H9 (cell line): Measurements from ENCODE around the gene DCC. TPM values are rescaled to one million over a fixed set of nuclear protein-coding genes. Genes with fewer than 3 reads are reported as not detected.

ENCODE experiments used
- DNase-seq: peaks from one replicate; pipeline ENCODE4 v3.0.0-alpha.2; 2017
- H2AFZ ChIP-seq: one replicate; pipeline ENCODE4 v1.6.1; 2013; ENCODE audit warnings: mild to moderate bottlenecking, low read length, control low read depth, moderate library complexity
- H2AK5ac ChIP-seq: 2 replicates; pipeline ENCODE4 v1.6.1; 2013; ENCODE audit warnings: low read length, control low read depth, mixed read lengths; ENCODE audit not compliant: insufficient read length
- H2BK120ac ChIP-seq: one replicate; pipeline ENCODE4 v1.6.1; 2013; ENCODE audit warnings: low read depth, mild to moderate bottlenecking, low read length, control low read depth, inconsistent platforms; ENCODE audit not compliant: poor library complexity, severe bottlenecking
- H2BK12ac ChIP-seq: 2 replicates; pipeline ENCODE4 v1.6.1; 2013; ENCODE audit warnings: low read length, control low read depth, mixed read lengths, low read depth; ENCODE audit not compliant: insufficient read length
- H2BK15ac ChIP-seq: 2 replicates; pipeline ENCODE4 v1.6.1; 2013; ENCODE audit warnings: low read depth, low read length, control low read depth
- H2BK20ac ChIP-seq: one replicate; pipeline ENCODE4 v1.6.1; 2013; ENCODE audit warnings: low read depth, mild to moderate bottlenecking, low read length, control low read depth, inconsistent platforms; ENCODE audit not compliant: poor library complexity, severe bottlenecking
- H2BK5ac ChIP-seq: 2 replicates; pipeline ENCODE4 v1.6.1; 2013; ENCODE audit warnings: low read length, control low read depth, mixed read lengths; ENCODE audit not compliant: insufficient read length
- H3K14ac ChIP-seq: 2 replicates; pipeline ENCODE4 v1.6.1; 2013; ENCODE audit warnings: low read length, control low read depth; ENCODE audit not compliant: insufficient read depth
- H3K18ac ChIP-seq: 2 replicates; pipeline ENCODE4 v1.6.1; 2013; ENCODE audit warnings: low read depth, mild to moderate bottlenecking, mixed read lengths, low read length, control low read depth; ENCODE audit not compliant: insufficient read length
- H3K23ac ChIP-seq: 2 replicates; pipeline ENCODE4 v1.6.1; 2013; ENCODE audit warnings: low read length, control low read depth, mixed read lengths, low read depth; ENCODE audit not compliant: insufficient read length
- H3K23me2 ChIP-seq: 2 replicates; pipeline ENCODE4 v1.6.1; 2013; ENCODE audit warnings: low read depth, mild to moderate bottlenecking, mixed read lengths, low read length, control low read depth; ENCODE audit not compliant: insufficient read length, poor library complexity, severe bottlenecking
- H3K27ac ChIP-seq: 2 replicates; pipeline ENCODE4 v1.5.1; 2013; ENCODE audit warnings: low read length, control low read depth, mixed read lengths, low read depth; ENCODE audit not compliant: insufficient read length
- H3K27me3 ChIP-seq: 2 replicates; pipeline ENCODE4 v1.6.1; 2013; ENCODE audit warnings: low read length, control low read depth, inconsistent platforms; ENCODE audit not compliant: insufficient read depth
- H3K4ac ChIP-seq: 2 replicates; pipeline ENCODE4 v1.6.1; 2013; ENCODE audit warnings: low read depth, mild to moderate bottlenecking, control low read depth, inconsistent platforms, low read length, moderate library complexity
- H3K4me1 ChIP-seq: 2 replicates; pipeline ENCODE4 v1.6.1; 2013; ENCODE audit warnings: low read length, control low read depth, inconsistent platforms; ENCODE audit not compliant: insufficient read depth
- H3K4me2 ChIP-seq: 2 replicates; pipeline ENCODE4 v1.6.1; 2013; ENCODE audit warnings: low read length, control low read depth, mixed read lengths; ENCODE audit not compliant: insufficient read length, insufficient read depth
- H3K56ac ChIP-seq: 2 replicates; pipeline ENCODE4 v1.6.1; 2013; ENCODE audit warnings: low read depth, mild to moderate bottlenecking, mixed read lengths, low read length, control low read depth; ENCODE audit not compliant: insufficient read length
- H3K79me1 ChIP-seq: 2 replicates; pipeline ENCODE4 v1.6.1; 2013; ENCODE audit warnings: low read depth, mild to moderate bottlenecking, moderate library complexity, low read length, control low read depth, inconsistent platforms; ENCODE audit not compliant: insufficient read depth, poor library complexity, severe bottlenecking
- H3K79me2 ChIP-seq: 2 replicates; pipeline ENCODE4 v1.6.1; 2013; ENCODE audit warnings: low read length, control low read depth, inconsistent platforms; ENCODE audit not compliant: insufficient read depth
- H3K9ac ChIP-seq: 2 replicates; pipeline ENCODE4 v1.6.1; 2013; ENCODE audit warnings: low read length, control low read depth, mixed read lengths; ENCODE audit not compliant: insufficient read length; ENCODE audit errors: extremely low read depth
- H3K9me3 ChIP-seq: one replicate; pipeline ENCODE4 v1.6.1; 2013; ENCODE audit warnings: low read depth, low read length, inconsistent platforms; ENCODE audit not compliant: control insufficient read depth
- H3T11ph ChIP-seq: one replicate; pipeline ENCODE4 v1.6.1; 2013; ENCODE audit warnings: mild to moderate bottlenecking, low read length, control low read depth, inconsistent platforms
- H4K20me1 ChIP-seq: one replicate; pipeline ENCODE4 v1.6.1; 2013; ENCODE audit not compliant: control insufficient read depth, insufficient read length, insufficient read depth
- H4K5ac ChIP-seq: 2 replicates; pipeline ENCODE4 v1.6.1; 2013; ENCODE audit warnings: low read depth, mild to moderate bottlenecking, mixed read lengths, low read length, control low read depth; ENCODE audit not compliant: insufficient read length
- H4K8ac ChIP-seq: replicated peaks from 2 replicates; pipeline ENCODE4 v1.6.1; 2013; ENCODE audit warnings: low read length, control low read depth, mixed read lengths, low read depth; ENCODE audit not compliant: insufficient read length
- H4K91ac ChIP-seq: 2 replicates; pipeline ENCODE4 v1.6.1; 2013; ENCODE audit warnings: low read depth, mild to moderate bottlenecking, moderate library complexity, mixed read lengths, low read length, control low read depth; ENCODE audit not compliant: insufficient read length
- H3K27ac Mint-ChIP-seq, 3 experiments: 2 replicates in 2 of 3; 3 replicates in 1 of 3; pipeline ENCODE4 v1.8.0; 2020 to 2021; ENCODE audit warnings: mixed read lengths in 3 of 3, mild to moderate bottlenecking in 1 of 3, moderate library complexity in 1 of 3
- H3K27me3 Mint-ChIP-seq: 2 replicates; pipeline ENCODE4 v1.8.0; 2021; ENCODE audit warnings: low read depth, mild to moderate bottlenecking, moderate library complexity, mixed read lengths
- H3K36me3 Mint-ChIP-seq, 3 experiments: 2 replicates in 2 of 3; 3 replicates in 1 of 3; pipeline ENCODE4 v1.8.0; 2020 to 2021; ENCODE audit warnings: low read depth in 3 of 3, mixed read lengths in 3 of 3; ENCODE audit not compliant: insufficient read depth in 1 of 3
- H3K4me1 Mint-ChIP-seq, 2 experiments: 2 replicates each; pipeline ENCODE4 v1.8.0; 2020; ENCODE audit warnings: mixed read lengths in 2 of 2
- H3K4me3 Mint-ChIP-seq, 2 experiments: 2 replicates in 1 of 2; 3 replicates in 1 of 2; pipeline ENCODE4 v1.8.0; 2020 to 2021; ENCODE audit warnings: mild to moderate bottlenecking in 2 of 2, mixed read lengths in 2 of 2, moderate library complexity in 1 of 2
- H3K9me3 Mint-ChIP-seq, 2 experiments: 2 replicates in 1 of 2; 3 replicates in 1 of 2; pipeline ENCODE4 v1.8.0; 2020; ENCODE audit warnings: mild to moderate bottlenecking in 2 of 2, mixed read lengths in 2 of 2, moderate library complexity in 1 of 2
- CTCF ChIP-seq: fragments of 200-600 bp; sonication (generic); conservative IDR thresholded peaks from 3 replicates; pipeline ENCODE4 v1.8.0; 2021; ENCODE audit warnings: antibody characterized with exemption, mild to moderate bottlenecking
- WGBS: extraction: QIAGEN DNeasy Blood & Tissue Kit; methylation state at CpG from one replicate; pipeline ENCODE4 v1.1.7; 2013; ENCODE audit warnings: missing lambda C conversion rate, low lambda C conversion rate, mixed read lengths; ENCODE audit not compliant: insufficient read length; ENCODE audit errors: extremely low coverage; 5-methylcytosine and 5-hydroxymethylcytosine counted together
- total RNA-seq: library from RNA; stranded (reverse); gene quantifications from 2 replicates; pipeline ENCODE4 v1.2.1, GENCODE V29; 2021

DCC gene
- total RNA-seq, 1 experiment from 2014 or later: 0.35 TPM

DNA sequence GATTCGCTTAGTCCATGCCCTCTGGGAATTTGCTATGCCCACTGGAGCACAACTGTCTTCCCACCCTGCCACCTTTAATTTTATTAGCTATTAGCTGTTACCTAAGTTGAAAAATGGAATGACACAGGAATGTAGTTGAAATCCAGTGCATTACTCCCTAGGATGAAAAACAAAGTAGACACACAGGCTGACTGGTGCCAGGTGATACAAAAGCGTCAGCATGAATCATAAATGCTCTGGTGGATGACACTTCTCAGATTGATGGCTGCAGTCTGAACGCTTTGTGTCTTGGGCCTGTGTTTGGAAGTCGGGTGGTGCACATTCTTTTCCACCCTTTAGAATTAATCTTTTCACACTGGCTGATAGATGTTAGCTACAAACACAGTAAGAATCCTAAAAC, 802.0 kb downstream of the DCC start:
- Histone ChIP-seq H2BK5ac (no peak overlapping the region), H3K79me1 (no peaks in the 10 kb centered on the region), H3K23ac (no peak overlapping the region), H4K5ac (no peak overlapping the region), H2AFZ (no peak overlapping the region), H4K8ac (no peak overlapping the region), H3K4me2 (no peak overlapping the region), H3K18ac (no peak overlapping the region), H4K91ac (no peak overlapping the region), H3T11ph (no peak overlapping the region), H3K4me1 (no peaks in the 10 kb centered on the region), H3K9me3 (no peaks in the 10 kb centered on the region), H3K27me3 (no peaks in the 10 kb centered on the region), H2BK120ac (no peak overlapping the region), H3K56ac (no peak overlapping the region), H2AK5ac (no peak overlapping the region), H3K4ac (no peak overlapping the region), H2BK15ac (no peak overlapping the region), H3K79me2 (no peaks in the 10 kb centered on the region), H4K20me1 (no peaks in the 10 kb centered on the region), H2BK12ac (no peak overlapping the region), H3K14ac (no peak overlapping the region), H2BK20ac (no peak overlapping the region), H3K9ac (no peak overlapping the region), H3K27ac (no peak overlapping the region), H3K23me2 (no peaks in the 10 kb centered on the region)
- Mint-ChIP-seq H3K4me3 (no peak overlapping the region), H3K9me3 (peaks cover 0 to 5% of the 10 kb centered on the region in 2 experiments; a peak in 3 of 5 replicates), H3K27me3 (no peaks in the 10 kb centered on the region), H3K36me3 (no peaks in the 10 kb centered on the region; a peak in 1 of 7 replicates), H3K4me1 (peaks cover 0 to 4% of the 10 kb centered on the region in 2 experiments; a peak in 2 of 4 replicates), H3K27ac (no peak overlapping the region; a peak in 1 of 7 replicates)
- no peak for DNase-seq
- WGBS: no CpG with 5 or more reads among the region's 4 CpGs
- TF ChIP-seq CTCF: no peak
